ENCODE measurements around the gene LSAMP.

Gene LSAMP

GRCh38 chr3:116337229-116337628, 108.1 kb downstream of the LSAMP start:
- Histone ChIP-seq H4K20me1 (ENCODE audit: insufficient read depth, low read length) (no peaks in the 10 kb centered on the region), H3K4me3 (ENCODE audit: low read length) (0 out of 2 replicates have a peak overlapping the region, but pooled peaks have one; percentile 1), H3K9me3 (ENCODE audit: insufficient read depth, low read length) (no peaks in the 10 kb centered on the region), H3K4me2 (ENCODE audit: low read length) (peak overlapping the region; percentile 30), H3K27me3 (ENCODE audit: low read depth, low read length) (no peaks in the 10 kb centered on the region), H3K36me3 (replicated peaks; ENCODE audit: low read depth, low read length) (no peaks in the 10 kb centered on the region), H3K79me2 (ENCODE audit: low read length) (no peaks in the 10 kb centered on the region), H3K27ac (ENCODE audit: low read length) (no peak overlapping the region), H3K4me1 (ENCODE audit: low read length) (no peaks in the 10 kb centered on the region), H2AFZ (ENCODE audit: low read depth, low read length) (no peak overlapping the region), H3K9ac (ENCODE audit: low read length) (no peak overlapping the region)
- TF ChIP-seq CTCF (IDR thresholded peaks at IDR 0.05; ENCODE audit: low read depth, low read length), result peak; percentile 63
- TF ChIP-seq EZH2phosphoT487 (IDR thresholded peaks at IDR 0.05; ENCODE audit: low read depth), result no peak

- Histone ChIP-seq H3K27ac (ENCODE audit: low read length) (no peak overlapping the region), H3K79me2 (ENCODE audit: low read length) (no peaks in the 10 kb centered on the region), H3K9ac (ENCODE audit: low read length) (no peak overlapping the region), H3K36me3 (replicated peaks; ENCODE audit: low read depth, low read length) (no peaks in the 10 kb centered on the region), H3K4me1 (ENCODE audit: low read length) (no peaks in the 10 kb centered on the region), H4K20me1 (ENCODE audit: insufficient read depth, low read length) (no peaks in the 10 kb centered on the region), H3K4me2 (ENCODE audit: low read length) (no peak overlapping the region), H3K4me3 (ENCODE audit: low read length) (no peak overlapping the region), H2AFZ (ENCODE audit: low read depth, low read length) (no peak overlapping the region), H3K9me3 (ENCODE audit: insufficient read depth, low read length) (no peaks in the 10 kb centered on the region), H3K27me3 (ENCODE audit: low read depth, low read length) (no peaks in the 10 kb centered on the region)
- TF ChIP-seq EZH2phosphoT487 (IDR thresholded peaks at IDR 0.05; ENCODE audit: low read depth) (no peak), CTCF (IDR thresholded peaks at IDR 0.05; ENCODE audit: low read depth, low read length) (no peak)
Measured at GRCh38 chr3:116331380-116331779, 113.9 kb downstream of the LSAMP start.

DNA sequence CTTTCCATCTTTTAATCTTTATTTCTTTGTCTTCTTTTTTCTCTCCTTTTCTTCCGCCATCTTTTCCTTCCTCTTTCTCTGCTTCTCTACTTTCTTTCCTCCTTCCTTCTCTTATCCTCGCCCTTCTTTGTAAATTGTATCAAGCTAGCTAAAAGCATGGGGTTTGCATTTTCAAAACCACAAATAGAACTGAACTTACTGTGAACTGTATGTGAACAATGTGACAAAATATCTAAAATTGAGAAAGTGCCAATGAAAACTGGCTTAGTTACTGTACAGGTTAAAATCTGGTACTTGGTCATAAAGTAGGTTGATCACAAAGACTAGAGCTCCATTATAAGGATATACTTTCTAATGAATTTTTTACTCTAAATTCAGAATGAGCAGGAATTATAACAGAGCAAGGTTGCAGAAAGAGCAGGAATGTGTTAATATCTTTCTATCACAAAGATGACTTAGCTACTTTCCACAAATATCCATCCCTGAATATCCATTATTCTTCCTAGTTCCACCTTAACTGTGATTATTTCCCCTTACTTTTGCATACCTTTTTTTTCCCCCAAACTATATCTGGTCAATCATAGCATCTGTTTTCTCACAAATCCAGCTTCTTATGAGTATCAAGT, 122.4 kb downstream of the LSAMP start:
- no peaks in the 10 kb centered on the region for H3K36me3 ChIP-seq (replicated peaks; ENCODE audit: low read depth, low read length)
- no peak overlapping the region for H3K4me3 ChIP-seq (ENCODE audit: low read length)
- no peaks in the 10 kb centered on the region for H3K4me1 ChIP-seq (ENCODE audit: low read length)
- TF ChIP-seq CTCF (IDR thresholded peaks at IDR 0.05; ENCODE audit: low read depth, low read length) (no peak), EZH2phosphoT487 (IDR thresholded peaks at IDR 0.05; ENCODE audit: low read depth) (no peak)
- H3K9ac ChIP-seq (ENCODE audit: low read length), result no peak overlapping the region
- H3K27me3 ChIP-seq (ENCODE audit: low read depth, low read length), result 0 out of 2 replicates have a peak, but pooled peaks cover 3% of the 10 kb centered on the region
- no peak overlapping the region for H2AFZ ChIP-seq (ENCODE audit: low read depth, low read length)
- H3K79me2 ChIP-seq (ENCODE audit: low read length), result no peaks in the 10 kb centered on the region
- no peaks in the 10 kb centered on the region for H4K20me1 ChIP-seq (ENCODE audit: insufficient read depth, low read length)
- H3K27ac ChIP-seq (ENCODE audit: low read length), result no peak overlapping the region
- H3K9me3 ChIP-seq (ENCODE audit: insufficient read depth, low read length), result no peaks in the 10 kb centered on the region
- no peak overlapping the region for H3K4me2 ChIP-seq (ENCODE audit: low read length)

DNA sequence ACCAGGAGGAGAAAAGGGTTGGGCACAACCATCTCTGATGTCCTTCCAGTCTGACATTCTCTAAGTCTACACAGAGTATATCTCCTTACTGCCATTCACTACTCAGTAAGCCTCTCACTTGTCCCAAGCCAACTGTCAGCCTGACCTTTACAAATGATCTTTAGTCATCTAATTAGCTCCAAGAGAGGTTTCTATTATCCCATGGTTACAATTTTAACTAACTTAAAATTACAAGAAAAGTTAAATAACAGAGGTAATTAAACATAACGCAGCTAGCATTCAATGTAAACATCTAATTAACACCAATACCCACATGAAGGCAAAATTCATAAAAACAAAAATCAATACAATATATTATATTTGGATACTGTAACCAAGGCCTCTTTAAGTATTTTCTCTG, 126.9 kb downstream of the LSAMP start:
- Histone ChIP-seq H3K9me3 (ENCODE audit: insufficient read depth, low read length) (no peaks in the 10 kb centered on the region), H2AFZ (ENCODE audit: low read depth, low read length) (no peak overlapping the region), H3K36me3 (replicated peaks; ENCODE audit: low read depth, low read length) (no peaks in the 10 kb centered on the region), H3K27ac (ENCODE audit: low read length) (no peak overlapping the region), H3K79me2 (ENCODE audit: low read length) (no peaks in the 10 kb centered on the region), H3K4me2 (ENCODE audit: low read length) (no peak overlapping the region), H3K4me3 (ENCODE audit: low read length) (no peak overlapping the region), H3K4me1 (ENCODE audit: low read length) (no peaks in the 10 kb centered on the region), H3K27me3 (ENCODE audit: low read depth, low read length) (no peaks in the 10 kb centered on the region), H3K9ac (ENCODE audit: low read length) (no peak overlapping the region), H4K20me1 (ENCODE audit: insufficient read depth, low read length) (no peaks in the 10 kb centered on the region)
- no peak for TF ChIP-seq EZH2phosphoT487 (IDR thresholded peaks at IDR 0.05; ENCODE audit: low read depth)
- no peak for TF ChIP-seq CTCF (IDR thresholded peaks at IDR 0.05; ENCODE audit: low read depth, low read length)
